HG02678 (cell line): ENCODE data around the gene ATG101.
A peak's percentile ranks its signal among the peaks of the same experiment; 100 is the strongest.

Source experiments
- ATAC-seq: cut with Tn5 transposase; IDR thresholded peaks from one replicate; pipeline ENCODE4 v1.9.1; 2021; ENCODE audit warnings: mild to moderate bottlenecking, moderate library complexity; ENCODE audit not compliant: unreplicated experiment

Gene ATG101

DNA sequence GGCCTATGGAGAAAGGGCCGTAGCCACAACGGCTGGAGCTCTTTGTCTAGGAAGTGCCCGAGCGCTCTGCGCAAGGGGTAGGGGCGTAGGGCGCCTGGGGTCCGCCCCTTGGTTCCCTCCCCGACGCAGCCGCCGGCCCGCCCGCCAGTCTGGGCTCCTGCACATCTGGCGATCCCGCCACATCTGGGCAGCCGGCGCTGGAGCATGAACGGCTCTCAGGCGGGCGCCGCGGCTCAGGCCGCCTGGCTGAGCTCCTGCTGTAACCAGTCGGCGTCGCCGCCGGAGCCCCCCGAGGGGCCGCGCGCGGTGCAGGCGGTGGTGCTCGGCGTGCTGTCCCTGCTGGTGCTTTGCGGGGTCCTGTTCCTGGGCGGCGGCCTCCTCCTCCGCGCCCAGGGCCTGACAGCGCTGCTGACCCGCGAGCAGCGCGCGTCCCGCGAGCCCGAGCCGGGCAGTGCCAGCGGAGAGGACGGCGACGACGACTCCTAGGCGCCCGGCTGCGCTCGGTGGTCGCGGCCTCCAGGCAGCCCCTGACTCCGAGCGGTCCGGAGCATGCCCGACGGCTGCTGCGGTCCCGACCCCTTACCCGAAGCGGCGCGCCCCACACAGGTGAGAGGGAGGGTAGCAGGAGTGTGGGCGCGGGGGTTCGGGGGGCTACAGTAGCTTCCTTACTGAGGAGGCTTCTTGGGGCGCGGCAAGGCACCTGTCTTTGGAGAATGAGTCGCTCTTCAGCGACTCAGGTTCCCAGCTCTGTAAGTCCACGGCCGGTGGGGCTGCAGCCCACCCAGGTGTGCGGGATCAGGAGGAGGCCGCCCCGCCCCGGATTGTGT is 10.0 kb downstream of the ATG101 start, which contains the start of gene SMIM41:
TSS of gene SMIM41 (plus strand) at position 129 of the 827 bp plus-strand sequence. CDS start at position 205, 76 bp downstream.
- no peak for ATAC-seq

DNA sequence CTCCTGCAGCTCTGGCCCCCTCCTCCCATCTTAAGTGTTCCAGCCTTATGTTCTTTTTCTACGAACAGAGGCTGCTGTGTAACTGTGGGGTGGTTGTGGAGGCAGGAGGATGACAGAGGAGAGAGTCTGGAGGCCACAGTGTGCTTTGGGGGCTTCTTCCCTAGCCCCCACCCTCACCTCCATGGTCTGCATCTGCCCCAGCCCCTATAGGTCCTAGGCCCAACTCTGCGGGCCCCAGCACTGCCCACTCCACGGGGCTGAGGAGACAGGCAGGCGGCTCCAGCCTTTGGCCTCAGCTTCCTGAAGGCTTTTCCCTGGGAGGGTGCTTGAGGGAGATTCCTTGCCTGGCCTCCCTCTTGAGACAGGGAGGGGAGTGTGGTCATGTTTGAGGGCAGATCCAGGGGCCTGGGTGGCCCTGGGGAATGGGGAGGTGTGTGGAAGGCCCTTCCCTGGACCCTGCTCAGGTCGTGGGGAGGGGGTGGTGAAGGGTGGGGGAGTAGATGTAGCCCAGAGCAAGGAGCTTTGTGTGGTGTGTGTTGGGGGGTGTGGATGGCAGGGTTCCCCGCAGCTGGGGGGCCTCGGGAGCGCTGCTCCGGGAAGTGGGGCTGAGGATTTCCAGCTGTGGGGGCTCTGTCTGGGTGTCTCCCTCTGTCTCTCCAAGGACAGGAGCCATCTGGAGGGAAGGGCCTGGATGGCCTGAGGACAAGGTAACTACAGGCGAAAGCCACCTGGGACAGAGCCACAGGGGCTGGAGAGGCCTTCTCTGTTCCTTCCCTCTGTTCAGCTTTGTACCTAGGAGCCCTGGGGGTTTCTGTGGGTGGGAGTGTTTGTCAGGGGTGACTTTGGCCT is 10.8 kb downstream of the ATG101 start:
- ATAC-seq: no peak

DNA sequence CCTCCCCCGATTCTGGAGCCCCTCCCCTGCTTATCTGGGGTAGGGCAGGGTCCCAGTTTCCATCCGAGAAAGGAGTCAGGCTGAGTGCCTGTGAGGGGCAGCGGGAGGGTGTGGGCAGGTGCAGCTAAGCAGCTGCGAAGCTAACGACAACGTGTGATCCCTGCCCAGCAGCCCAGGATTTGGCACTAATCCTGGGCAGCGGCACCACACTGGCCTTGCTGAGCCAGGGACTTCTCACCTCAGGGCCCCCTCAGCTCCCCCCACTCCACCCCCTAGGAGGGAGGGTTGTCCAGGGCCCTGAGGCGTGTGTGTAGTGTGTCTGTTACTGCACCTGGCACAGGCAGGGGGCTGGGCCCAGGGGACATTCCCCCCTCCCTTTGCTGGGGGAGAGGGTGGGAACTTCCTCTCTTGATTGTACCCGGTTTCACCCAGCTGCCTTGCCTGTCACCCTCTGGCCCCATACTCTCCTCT is 11.5 kb downstream of the ATG101 start:
- ATAC-seq: peak; percentile 84

- no peak for ATAC-seq
These were observed 12.4 kb downstream of the ATG101 start for GRCh38 chr12:52082026-52082668.

- ATAC-seq: no peak
These were observed 12.8 kb downstream of the ATG101 start for GRCh38 chr12:52082669-52082987.

- no peak for ATAC-seq
These were observed 13.3 kb downstream of the ATG101 start for GRCh38 chr12:52082988-52083637.

- no peak for ATAC-seq
These were observed 13.8 kb downstream of the ATG101 start for GRCh38 chr12:52083638-52083996.

DNA sequence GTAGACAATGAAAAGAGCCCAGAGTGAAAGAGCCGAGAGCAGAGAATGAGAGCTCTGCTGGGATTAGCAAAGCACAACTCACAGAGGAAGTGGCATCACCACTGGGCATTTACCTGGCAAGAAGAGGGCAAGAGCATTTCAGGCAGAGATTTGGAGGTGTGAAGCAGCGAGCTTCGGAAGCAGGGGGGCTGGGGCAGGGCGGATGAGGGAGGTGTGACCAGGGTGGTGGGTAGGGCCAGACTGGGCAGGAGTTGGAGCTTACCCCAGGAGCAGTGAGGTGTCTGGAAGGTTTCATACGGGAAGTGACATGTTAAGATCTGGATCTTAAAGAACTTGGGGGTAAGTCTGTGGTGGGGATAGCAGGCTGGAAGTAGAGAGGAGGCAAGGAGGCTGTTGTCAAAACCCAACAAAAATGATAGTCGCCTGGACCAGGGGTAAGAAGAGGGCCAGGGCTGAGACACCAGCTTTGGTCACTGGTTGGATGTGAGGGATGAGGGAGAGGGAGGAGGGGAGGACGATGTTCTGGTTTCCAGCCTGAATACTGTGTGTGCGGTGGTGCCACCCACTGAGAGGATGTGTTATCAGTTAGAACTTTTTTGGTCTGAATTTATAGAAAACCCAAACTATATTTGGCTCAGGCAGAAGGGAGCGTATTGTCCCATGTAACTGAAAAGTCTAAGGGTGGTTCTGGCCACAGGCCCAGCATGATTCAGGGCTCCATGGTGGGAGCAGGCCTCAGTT is 14.9 kb downstream of the ATG101 start:
- ATAC-seq: no peak

DNA sequence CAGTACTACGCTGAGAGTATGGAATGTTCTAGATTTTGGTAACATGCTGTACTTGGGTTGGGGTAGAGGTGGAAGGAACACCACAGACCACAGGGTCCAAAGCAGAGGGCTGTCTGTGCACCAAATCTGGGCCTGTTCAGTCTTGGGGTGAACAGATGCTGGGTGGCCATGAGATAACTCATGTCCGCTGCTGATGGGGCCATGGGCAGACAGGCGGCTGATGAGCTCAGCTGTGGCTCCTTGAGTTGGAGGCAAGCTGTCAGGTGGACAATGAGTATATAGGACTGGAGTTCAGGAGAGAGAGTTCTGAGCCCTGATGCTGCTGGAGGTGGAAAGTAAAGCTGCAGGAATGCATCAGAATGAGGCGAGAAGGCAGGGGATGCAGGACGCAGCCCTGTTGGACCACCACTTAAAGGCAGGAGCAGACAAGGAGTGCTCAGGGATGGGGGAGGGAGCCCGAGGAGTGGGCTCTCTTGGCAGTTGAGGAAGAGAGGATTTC is 16.0 kb downstream of the ATG101 start:
- ATAC-seq: no peak

DNA sequence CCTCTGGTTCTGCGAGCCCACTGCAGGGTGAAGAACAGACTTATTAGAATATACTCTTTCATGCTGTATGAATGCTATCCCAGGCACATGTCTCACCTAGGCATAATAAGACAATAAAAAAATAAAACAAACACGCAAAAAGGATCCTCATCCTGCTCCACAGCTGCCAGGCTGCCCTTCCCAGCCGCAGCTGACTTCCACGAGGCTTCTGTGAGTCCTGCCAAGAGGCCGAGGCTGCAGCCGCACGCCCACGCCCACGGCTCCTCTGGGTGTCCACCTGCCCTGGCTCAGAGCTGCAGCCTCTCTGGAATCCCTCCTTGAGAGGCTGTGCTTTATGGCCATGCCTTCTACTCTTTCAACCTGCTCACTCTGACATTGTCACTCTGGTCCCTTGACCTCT is 16.6 kb downstream of the ATG101 start:
- no peak for ATAC-seq

DNA sequence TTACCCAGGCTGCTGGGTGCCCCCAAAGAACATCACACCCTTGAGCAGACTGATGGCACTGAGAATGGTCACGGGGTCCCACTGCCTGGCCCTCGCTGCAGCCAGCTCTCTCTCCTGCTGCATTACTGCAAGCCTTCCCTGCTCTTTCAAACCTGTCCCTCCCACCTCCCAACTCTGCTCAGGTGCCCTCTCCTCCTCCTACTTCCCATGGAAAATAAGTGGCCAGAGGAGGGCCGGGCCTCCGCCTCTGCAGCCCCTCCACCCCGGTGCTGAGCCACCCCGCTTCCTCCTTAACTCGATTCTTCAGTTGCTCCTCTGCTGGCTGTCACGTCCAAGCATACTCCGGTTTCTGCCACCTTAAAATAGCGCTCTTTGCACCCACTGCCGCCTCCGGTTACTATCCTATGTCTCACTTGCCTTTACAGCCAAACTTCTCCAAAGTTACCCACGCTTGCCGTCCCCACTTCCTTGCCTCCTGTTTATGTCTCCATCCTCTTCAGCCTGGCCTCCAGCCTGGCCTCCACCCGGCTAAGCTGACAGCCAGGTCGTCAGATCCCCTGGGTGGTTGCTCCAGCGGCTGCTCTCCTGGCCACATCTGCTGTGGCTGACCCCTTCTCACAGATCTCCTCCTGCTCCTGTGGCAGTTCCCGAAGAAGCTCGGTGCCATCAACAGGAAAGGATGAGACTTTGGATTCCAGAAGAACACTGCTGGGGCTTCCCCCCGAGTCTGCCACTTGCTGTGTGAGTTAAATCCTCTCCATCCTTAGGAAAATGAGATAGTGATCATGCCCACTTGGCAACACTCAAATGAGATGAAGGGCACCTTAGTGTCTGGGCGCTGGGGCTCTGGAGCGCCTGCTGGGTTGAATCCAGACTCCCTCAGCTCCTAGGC is 17.4 kb downstream of the ATG101 start:
- no peak for ATAC-seq

DNA sequence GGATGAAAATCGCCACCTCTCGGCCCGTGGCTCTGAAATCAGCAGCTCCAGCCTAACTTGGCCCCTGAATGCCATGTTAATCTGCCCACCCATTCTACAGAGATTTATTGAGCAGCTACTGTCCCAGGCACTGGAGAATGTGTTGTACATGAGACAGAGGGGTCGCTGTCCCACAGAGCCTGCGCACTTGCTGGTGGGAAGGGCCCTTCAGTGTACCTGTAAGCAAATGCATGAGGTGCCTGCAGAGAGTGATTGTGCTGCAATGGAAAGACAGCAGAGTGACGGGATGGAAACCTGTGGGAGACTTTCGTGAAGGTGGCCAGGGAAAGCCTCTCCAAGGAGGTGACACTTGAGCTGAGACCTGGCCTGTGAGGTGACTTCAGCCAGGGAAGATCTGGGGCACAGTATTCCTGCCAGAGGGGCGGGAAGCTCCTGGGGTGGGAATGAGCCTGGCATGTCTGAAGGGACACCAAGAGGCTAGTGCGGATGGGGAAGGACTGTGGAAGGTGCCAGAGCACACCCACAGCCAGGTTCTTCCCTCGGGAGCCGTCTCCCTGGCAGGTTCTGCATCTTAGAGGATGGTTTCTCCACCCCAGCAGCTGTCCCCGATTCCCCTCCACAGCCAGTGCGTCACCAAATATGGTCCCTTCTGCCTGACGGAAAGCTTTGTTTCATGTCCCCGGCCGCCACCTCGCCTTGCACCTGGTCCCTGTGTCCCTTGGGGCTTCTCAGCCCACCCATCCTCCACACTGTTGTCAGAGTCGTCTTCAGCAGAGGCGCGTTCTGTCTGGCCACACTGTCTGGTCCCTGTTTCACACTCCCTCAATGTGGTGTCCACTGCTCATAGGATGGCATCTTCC is 18.4 kb downstream of the ATG101 start:
- ATAC-seq: peak; percentile 93

DNA sequence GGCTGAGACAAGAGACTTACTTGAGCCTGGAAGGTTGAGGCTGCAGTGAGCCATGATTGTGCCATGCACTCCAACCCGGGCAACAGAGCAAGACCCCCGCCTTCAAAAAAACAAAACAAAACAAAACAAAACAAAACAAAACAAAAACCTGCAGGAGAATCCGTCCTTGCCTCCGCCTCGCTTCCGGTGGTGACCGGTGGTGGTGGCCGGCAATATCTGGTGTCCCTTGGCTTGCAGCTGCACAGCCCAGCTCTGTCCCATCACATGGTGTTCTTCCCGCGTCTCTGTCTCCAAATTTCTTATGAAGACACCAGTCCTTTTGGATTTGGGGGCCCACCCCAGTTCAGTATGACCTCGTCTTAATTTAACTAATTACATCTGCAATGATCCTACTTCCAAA is 19.7 kb downstream of the ATG101 start:
- ATAC-seq: no peak

GRCh38 chr12:52090291-52090690 is 20.5 kb downstream of the ATG101 start:
- ATAC-seq: no peak

GRCh38 chr12:52091061-52091460 is 21.3 kb downstream of the ATG101 start:
- no peak for ATAC-seq

DNA sequence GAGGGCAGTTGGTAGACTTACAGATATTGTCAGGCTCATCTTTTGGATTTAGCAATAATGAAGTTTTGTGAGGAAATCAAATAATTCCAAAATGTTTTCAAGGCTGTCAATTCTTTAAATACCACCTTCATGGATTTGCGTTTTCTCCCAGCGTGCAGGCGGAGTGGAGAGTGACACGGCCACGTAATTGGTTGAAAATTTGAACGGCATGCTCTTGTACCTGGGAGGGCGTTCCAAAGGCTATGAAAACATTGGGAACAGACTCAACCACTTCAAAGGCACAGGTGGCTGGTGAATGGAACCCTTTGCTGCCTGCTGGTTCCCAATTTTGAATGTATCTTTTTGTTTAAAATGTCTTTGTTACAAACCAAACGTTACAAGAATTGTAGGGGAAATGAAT is 22.1 kb downstream of the ATG101 start:
- ATAC-seq: no peak

DNA sequence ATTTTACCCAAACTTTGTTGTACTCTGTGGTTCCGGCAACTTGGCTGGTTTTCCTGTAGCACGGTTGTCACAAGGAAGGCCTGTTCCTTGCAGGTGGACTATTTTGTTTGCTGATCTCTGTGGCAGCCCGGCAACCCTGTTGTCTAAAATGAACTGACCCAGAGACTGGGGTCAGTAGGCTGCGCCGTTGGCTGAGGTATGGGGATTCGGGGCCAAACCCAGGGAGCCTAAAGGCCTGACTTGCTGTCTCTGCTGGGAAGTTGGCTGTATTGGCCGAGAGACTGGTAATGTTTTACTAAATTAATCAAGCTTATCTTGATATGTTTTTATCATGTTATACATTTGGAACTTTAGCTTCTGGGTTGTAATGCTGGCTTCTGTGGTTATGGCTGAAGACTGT is 23.6 kb downstream of the ATG101 start:
- ATAC-seq: no peak

- no peak for ATAC-seq
These were observed 26.7 kb downstream of the ATG101 start for GRCh38 chr12:52096332-52097044.
